Measurements from ENCODE around the gene CAMK1G.

CAMK1G gene

DNA sequence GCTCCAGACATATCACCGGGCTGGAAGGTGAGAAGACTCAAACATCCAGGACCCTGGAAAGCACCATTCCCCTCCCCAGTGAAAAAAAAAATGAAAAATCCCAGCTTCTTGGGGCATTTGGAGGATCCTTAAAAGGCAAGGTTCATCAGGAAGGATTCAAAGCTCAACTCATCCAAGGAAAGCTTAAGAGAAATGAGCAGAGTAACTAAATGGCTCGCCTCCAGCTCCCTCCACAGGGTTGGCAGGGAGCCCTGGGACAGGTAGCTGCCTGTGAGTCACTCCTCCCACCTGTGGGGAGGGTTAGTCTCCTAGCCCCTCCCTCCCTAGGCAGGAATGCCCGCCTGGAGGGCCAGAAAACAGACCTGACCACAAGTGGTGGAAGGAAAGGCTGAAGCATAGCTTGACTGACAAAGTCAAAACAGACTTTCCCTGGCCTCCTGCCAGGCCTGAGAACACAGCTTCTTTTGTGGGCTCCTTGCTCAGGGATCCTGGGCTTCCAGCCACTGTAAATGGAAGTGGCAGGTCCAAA lies 69.4 kb downstream of the CAMK1G start:
- H3K4me3 ChIP-seq: no peak overlapping the region
- H3K36me3 ChIP-seq (replicated peaks): no peaks in the 10 kb centered on the region
- no peaks in the 10 kb centered on the region for H3K27me3 ChIP-seq (ENCODE audit: low read depth)
- no peaks in the 10 kb centered on the region for H3K4me1 ChIP-seq
- no peak for DNase-seq (ENCODE audit: low spot score in 2 of 2)
- H3K9me3 ChIP-seq: no peaks in the 10 kb centered on the region
- in situ Hi-C loops (cut with MboI; ENCODE audit: low sequenced_read_pairs): no loop called here

GRCh38 chr1:209653915-209654351 lies 70.4 kb downstream of the CAMK1G start:
- Histone ChIP-seq H3K9me3 (no peaks in the 10 kb centered on the region), H3K4me1 (no peaks in the 10 kb centered on the region), H3K27me3 (ENCODE audit: low read depth) (no peaks in the 10 kb centered on the region), H3K36me3 (replicated peaks) (no peaks in the 10 kb centered on the region), H3K4me3 (no peak overlapping the region)
- in situ Hi-C loops (cut with MboI; ENCODE audit: low sequenced_read_pairs): no loop called here
- no peak for DNase-seq (ENCODE audit: low spot score in 2 of 2)

- DNase-seq (ENCODE audit: low spot score in 2 of 2): no peak
- no peak overlapping the region for H3K4me3 ChIP-seq
- in situ Hi-C loops (cut with MboI; ENCODE audit: low sequenced_read_pairs): no loop called here
- no peaks in the 10 kb centered on the region for H3K4me1 ChIP-seq
- no peaks in the 10 kb centered on the region for H3K36me3 ChIP-seq (replicated peaks)
- no peaks in the 10 kb centered on the region for H3K27me3 ChIP-seq (ENCODE audit: low read depth)
- no peaks in the 10 kb centered on the region for H3K9me3 ChIP-seq
These were observed 72.1 kb downstream of the CAMK1G start for GRCh38 chr1:209655411-209656231.

GRCh38 chr1:209657140-209657879 lies 73.8 kb downstream of the CAMK1G start:
- Histone ChIP-seq H3K9me3 (no peaks in the 10 kb centered on the region), H3K27me3 (ENCODE audit: low read depth) (no peaks in the 10 kb centered on the region), H3K4me1 (no peaks in the 10 kb centered on the region), H3K4me3 (no peak overlapping the region), H3K36me3 (replicated peaks) (no peaks in the 10 kb centered on the region)
- no peak for DNase-seq (ENCODE audit: low spot score in 2 of 2)
- in situ Hi-C loops (cut with MboI; ENCODE audit: low sequenced_read_pairs): no loop called here

- Histone ChIP-seq H3K9me3 (no peaks in the 10 kb centered on the region), H3K4me3 (no peak overlapping the region), H3K27me3 (ENCODE audit: low read depth) (no peaks in the 10 kb centered on the region), H3K4me1 (no peaks in the 10 kb centered on the region), H3K36me3 (replicated peaks) (no peaks in the 10 kb centered on the region)
- in situ Hi-C loops (cut with MboI; ENCODE audit: low sequenced_read_pairs): no loop called here
- DNase-seq (ENCODE audit: low spot score in 2 of 2): no peak
These were observed 74.4 kb downstream of the CAMK1G start for GRCh38 chr1:209657918-209658317.

DNA sequence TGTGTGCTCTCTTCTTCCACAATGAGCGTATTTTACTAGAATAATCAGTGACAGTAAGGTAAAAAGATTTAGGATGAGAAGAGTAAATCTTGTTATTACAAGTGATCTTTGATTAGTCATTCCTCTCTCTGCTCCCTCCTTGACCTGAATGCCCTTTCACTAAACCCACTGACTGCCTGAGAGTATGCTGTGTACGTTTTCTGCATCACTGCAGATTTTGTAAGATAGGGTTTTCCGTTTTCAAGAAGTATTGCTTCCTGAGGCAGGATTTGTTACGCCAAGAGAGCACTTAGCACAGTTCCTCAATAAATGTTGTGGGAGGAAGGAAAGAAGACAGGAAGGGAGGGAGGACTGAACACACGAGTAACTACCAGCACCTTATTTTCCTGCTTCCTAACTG lies 76.4 kb downstream of the CAMK1G start:
- no peaks in the 10 kb centered on the region for H3K27me3 ChIP-seq (ENCODE audit: low read depth)
- H3K9me3 ChIP-seq: no peaks in the 10 kb centered on the region
- H3K36me3 ChIP-seq (replicated peaks): no peaks in the 10 kb centered on the region
- DNase-seq (ENCODE audit: low spot score in 2 of 2): no peak
- in situ Hi-C loops (cut with MboI; ENCODE audit: low sequenced_read_pairs): no loop called here
- no peak overlapping the region for H3K4me3 ChIP-seq
- H3K4me1 ChIP-seq: no peaks in the 10 kb centered on the region

GRCh38 chr1:209661071-209661470 lies 77.6 kb downstream of the CAMK1G start:
- Histone ChIP-seq H3K36me3 (replicated peaks) (no peaks in the 10 kb centered on the region), H3K9me3 (no peaks in the 10 kb centered on the region), H3K27me3 (ENCODE audit: low read depth) (no peaks in the 10 kb centered on the region), H3K4me3 (no peak overlapping the region), H3K4me1 (no peaks in the 10 kb centered on the region)
- no peak for DNase-seq (ENCODE audit: low spot score in 2 of 2)
- in situ Hi-C loops (cut with MboI; ENCODE audit: low sequenced_read_pairs): no loop called here

DNA sequence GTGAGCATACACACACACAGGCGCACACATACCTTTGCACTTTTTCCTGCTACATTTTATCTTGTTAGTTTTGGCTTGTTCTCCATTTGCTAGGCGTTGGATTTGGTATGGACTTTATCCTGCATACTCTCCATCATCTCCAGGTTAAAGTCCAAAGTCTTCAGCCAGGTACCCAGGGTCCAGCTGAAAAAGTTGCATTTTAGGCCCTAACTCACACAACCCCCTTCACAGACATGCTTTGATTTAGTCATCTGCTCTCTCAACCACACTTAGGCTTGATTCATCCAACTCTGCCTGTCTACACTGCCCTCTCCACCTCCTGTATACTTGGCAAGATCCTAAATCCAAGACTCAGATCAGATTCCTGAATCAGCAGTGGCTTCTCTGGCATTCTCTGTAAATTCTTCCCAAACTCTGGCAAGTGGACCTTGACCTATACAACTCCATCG lies 79.4 kb downstream of the CAMK1G start:
- no peak for DNase-seq (ENCODE audit: low spot score in 2 of 2)
- in situ Hi-C loops (cut with MboI; ENCODE audit: low sequenced_read_pairs): no loop called here
- Histone ChIP-seq H3K4me3 (no peak overlapping the region), H3K9me3 (no peaks in the 10 kb centered on the region), H3K4me1 (no peaks in the 10 kb centered on the region), H3K36me3 (replicated peaks) (no peaks in the 10 kb centered on the region), H3K27me3 (ENCODE audit: low read depth) (no peaks in the 10 kb centered on the region)
